ENCODE data around the gene RAB3GAP2.
"Not testable (repeated sequence)": the region's sequence is repeated elsewhere in the genome, so short reads cannot be mapped to it uniquely, and the experiment has no call there.

Gene RAB3GAP2

GRCh38 chr1:220233927-220234326, 38.3 kb downstream of the RAB3GAP2 start:
- no peak for DNase-seq

GRCh38 chr1:220229771-220230170, 42.5 kb downstream of the RAB3GAP2 start:
- DNase-seq = no peak

DNA sequence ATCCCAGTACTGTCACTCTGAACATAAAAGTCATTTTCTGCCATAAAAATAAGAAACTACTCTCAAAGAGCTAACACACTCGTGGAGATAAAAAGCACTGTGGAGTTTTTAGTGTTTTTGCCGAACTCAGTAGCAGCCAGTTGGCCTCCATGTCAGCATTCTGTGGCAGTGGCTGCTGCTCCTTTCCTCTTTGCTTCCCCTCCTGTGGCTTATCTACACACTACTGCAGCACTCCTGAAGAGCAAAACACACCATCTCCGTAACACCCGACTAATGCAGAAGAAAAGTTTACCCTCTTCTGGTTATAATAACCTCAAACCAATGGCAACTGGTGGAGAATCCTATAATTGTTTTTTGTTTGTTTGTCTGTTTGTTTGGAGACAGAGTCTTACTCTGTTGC, 44.9 kb downstream of the RAB3GAP2 start:
- DNase-seq = no peak

GRCh38 chr1:220226752-220227151, 45.5 kb downstream of the RAB3GAP2 start:
- no peak for DNase-seq

- DNase-seq = no peak
Measured at GRCh38 chr1:220225957-220226356, 46.3 kb downstream of the RAB3GAP2 start.

DNA sequence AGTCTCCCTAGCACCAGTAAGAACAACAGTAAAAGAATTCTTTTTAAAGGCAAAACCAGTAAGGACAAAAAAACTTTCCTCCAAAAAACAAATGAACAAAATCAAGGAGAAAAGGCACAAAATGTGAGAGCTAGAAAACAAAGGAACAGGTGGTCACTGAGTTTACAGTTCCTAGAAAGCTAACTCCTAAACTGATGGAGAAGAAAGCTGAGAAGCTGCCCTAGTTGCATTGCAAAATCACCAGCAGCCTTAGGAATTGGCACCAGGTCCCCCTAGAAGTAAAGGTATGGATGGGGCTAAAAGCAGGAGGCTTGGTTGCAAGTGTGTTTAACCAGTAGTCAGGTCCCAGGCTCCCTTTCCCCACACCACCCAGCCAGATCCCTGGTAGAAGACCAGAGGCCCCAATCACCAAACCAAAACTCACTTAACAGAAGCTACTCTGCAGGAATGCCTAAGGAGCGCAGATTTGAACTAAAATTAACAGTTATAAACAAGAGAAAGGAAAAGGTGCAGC, 47.6 kb downstream of the RAB3GAP2 start:
- no peak for DNase-seq

DNA sequence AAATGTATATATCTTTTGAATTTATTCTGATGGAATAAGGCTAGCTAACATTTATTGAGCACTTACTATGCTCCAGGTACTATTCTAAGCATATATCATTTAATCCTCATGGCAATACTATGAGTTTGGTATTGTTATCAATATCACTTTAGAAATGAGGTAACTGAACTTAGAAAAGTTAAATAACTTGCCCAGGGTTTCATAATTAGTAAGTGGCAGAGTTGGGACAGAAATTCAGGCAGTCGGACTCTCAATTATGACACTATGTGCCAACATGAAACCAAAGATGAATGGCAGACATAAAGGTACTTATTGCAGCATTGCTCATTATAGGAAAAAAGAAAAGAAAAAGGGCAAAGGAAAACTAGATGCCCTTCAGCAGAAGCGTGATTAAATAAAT, 48.2 kb downstream of the RAB3GAP2 start:
- DNase-seq = no peak

DNA sequence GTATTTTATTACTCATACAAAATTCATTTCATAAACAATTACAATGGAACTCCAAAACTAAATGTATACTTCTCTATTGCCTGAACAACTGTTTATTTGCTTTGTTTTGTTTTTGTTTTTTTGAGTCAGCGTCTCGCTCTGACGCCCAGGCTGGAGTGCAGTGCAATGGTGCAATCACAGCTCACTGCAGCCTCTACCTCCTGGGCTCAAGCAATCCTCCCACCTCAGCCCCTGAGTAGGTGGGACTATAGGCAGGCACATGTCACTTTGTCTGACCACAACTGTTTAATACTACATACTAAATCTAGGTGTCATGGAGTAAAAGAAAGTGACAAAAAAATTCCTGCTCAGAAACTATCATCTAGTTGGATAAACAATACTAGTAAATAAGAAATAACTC, 49.3 kb downstream of the RAB3GAP2 start:
- no peak for DNase-seq

GRCh38 chr1:220221670-220222069, 50.6 kb downstream of the RAB3GAP2 start:
- DNase-seq = no peak

DNA sequence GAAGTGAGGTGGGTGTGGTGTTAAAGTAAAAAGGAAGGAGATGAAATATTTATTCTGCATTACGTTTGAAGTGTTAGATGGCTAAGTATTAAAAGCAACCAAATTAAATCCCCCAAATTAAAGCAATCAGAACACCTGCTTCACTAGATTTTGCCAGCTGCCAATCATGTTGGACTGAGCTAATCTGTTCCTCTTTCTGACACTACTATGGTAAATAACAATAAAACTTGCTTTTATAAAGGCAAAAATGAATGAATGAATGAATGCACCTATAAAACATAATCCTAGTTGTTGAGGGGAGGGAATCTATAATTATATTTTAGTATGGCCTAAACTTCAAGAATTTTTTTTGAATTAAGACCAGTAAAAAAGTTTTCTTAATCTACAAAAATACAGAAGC, 51.0 kb downstream of the RAB3GAP2 start:
- DNase-seq = no peak

DNA sequence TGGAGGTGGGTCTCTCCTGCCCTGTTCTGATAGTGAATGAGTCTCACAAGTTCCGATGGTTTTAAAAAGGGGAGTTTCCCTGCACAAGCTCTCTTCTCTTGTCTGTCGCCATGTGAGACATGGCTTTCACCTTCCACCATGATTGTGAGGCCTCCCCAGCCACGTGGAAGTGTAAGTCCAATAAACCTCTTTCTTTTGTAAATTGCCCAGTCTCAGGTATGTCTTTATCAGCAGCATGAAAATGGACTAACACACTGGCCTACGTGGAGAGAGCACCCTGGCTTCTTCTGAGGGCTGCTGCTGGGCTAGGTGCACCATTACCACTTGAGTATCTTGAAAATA, 51.6 kb downstream of the RAB3GAP2 start:
- DNase-seq = not testable (repeated sequence)

DNA sequence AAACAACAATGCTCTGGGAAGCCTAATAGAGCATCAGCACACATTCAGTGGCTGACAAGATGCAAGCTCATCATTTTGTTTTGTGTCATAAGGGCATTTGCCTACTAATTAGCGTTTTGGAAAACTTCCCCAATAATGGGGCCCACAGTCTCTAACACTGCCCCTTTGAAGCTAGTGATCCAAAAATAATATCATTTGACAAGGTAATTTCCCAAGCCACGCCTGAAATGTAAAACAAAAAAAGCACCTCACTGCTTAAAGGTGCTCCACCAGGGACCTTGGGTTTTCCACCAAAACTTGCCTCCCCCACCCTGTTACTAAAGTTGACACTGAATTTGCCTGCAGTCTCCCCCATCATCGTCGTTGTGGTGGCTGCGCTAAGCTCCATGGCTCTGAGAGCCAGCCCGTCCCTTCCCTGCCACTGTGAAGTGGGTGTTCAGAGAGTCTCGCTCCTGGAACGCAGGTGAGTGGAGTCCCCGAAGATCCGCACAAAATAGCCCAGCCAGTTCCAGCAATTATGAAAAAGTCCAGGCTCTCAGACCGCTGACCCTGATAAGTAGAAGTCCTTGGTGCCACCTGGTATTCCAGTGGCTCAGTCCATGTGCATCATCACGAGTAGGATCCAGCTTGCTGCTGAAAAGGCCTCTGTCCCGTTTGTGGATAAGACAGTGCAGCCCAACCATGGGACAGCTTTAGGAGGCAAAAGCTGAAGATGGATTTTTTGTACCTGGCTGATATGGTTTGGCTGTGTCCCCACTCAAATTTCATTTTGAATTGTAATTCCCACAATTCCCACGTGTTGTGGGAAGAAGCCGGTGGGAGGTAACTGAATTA, 52.2 kb downstream of the RAB3GAP2 start:
- peak; percentile 2 for DNase-seq

GRCh38 chr1:220219136-220219442, 53.2 kb downstream of the RAB3GAP2 start:
- DNase-seq = no peak

DNA sequence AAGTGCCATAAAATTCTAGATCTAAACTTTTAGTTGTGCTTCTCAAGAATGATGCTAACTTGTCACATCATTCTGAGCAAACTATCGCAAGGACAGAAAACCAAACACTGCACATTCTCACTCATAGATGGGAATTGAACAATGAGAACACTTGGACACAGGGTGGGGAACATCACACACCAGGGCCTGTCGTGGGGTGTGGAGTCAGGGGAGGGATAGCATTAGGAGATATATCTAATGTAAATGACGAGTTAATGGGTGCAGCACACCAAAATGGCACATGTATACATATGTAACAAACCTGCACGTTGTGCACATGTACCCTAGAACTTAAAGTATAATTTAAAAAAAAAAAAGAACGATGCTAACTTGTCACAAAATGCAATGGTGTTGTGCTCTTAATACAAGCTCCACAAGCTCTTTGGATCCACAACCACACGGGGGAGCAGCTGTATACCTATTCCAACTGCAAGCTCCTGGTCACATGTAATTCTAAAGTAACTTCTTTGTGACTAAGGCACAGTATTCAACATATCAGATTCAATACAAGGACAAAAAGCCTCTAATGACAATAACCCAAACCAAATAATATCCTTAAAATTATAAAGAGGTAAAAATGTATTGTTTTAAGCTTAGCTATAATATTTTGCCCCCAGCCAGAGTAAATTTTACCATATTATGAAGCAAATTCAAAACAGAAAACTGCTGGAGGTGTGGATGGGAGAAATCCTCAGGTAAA, 53.7 kb downstream of the RAB3GAP2 start:
- peak; percentile 35 for DNase-seq

GRCh38 chr1:220217383-220217988, 54.8 kb downstream of the RAB3GAP2 start:
- peak; percentile 17 for DNase-seq

GRCh38 chr1:220213382-220213983, 58.8 kb downstream of the RAB3GAP2 start:
- DNase-seq = no peak

DNA sequence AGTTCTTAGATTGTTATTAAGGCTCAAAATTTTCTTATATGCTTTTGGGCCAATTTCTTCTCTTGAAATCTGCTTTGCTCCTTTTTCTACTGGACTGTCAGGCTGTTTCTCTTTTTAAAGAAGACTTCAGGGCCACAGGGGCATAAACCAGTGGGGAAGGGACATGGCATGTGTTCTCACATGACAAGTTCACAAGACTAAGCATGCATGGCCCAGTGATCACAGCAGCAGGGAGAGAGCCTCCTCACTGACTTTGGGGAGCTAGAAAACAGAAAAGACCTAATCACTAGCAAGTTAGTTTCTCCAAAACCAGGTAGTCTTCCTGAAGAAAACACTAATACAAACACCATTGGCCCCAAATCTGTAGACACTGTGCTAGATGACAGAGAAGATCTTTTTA, 64.8 kb downstream of the RAB3GAP2 start:
- no peak for DNase-seq

DNA sequence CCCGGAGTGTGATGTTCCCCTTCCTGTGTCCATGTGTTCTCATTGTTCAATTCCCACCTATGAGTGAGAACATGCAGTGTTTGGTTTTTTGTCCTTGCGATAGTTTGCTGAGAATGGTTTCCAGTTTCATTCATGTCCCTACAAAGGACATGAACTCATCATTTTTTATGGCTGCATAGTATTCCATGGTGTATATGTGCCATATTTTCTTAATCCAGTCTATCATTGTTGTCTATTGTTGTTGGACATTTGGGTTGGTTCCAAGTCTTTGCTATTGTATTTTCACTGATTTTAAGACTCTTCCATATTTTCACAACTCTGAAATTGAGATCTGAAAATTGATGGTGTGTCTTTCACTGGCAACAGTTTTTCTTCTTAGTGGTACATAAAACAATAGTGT, 67.5 kb downstream of the RAB3GAP2 start:
- not testable (repeated sequence) for DNase-seq

DNA sequence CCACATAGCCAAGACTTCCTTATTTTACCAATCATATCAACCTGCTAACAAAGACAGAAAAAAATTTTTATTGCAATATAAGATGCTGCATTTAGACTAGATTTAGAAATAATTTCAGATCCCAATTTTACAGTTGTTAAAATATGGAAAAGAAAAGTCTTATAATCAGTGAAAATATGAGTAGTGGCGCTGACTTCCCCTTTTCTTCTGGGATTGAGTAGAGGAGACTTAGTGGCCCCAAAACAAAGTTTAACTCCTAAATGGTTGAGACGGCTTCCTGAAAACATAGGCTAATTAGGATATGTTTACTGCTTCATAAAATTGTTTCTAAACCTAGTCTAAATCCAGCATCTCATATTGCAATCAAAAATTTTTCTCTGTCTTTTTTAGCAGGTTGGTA, 68.4 kb downstream of the RAB3GAP2 start:
- DNase-seq = no peak

DNA sequence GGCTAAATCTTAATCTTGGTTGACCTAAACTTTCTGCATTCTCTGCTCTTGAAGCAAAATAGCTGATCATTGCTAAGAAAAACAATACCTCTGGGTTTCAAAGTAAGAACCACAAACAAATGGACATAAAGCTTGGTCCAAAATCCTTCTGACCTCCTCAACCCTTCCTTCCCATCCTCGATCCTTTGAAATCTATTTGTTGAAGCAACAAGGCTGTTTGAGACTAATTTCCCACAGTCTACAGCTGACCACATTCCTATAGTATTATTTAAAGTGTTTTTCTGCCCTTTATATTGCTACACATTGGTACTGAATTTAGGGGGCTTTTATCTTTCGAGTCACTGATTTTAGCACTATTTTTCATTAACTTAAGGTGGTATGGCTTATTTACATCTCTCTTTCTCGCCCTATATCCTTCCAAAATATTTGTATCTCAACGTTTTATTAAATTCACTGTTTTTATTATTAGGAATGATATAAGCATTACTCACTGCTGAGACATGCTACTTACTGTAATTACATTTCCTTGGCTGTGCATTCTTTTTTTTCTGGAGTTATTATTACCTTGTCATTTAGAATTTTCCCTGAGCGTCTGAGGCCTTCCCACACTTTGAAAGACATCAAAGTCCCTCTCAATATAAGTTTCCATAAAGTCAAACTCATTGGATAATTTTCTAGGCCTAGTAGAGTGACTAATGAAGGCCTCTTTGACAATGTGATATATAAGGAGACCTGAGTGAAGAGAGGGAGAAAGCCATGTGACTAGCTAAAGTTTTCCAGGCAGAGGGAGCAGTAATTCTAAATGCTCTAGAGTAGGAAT, 73.9 kb downstream of the RAB3GAP2 start:
- no peak for DNase-seq

DNA sequence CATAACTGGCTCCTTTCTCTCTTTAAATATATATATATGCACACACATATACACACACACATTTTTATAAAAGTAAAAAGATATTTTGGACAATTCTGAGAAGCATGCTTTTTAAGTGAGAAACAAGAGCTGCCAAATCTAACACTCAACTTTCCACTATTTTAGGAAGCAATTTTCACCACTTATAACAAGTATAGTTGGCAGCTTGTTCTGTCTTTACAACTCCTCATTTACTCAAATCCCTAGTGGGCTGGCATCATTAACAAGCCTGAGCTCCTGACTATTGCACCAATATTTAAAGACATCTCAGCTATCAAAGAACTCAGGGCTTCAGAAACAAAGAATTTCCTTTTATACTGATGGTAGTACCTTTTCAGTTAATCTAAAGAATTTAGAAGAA, 76.6 kb downstream of the RAB3GAP2 start:
- DNase-seq = no peak

DNA sequence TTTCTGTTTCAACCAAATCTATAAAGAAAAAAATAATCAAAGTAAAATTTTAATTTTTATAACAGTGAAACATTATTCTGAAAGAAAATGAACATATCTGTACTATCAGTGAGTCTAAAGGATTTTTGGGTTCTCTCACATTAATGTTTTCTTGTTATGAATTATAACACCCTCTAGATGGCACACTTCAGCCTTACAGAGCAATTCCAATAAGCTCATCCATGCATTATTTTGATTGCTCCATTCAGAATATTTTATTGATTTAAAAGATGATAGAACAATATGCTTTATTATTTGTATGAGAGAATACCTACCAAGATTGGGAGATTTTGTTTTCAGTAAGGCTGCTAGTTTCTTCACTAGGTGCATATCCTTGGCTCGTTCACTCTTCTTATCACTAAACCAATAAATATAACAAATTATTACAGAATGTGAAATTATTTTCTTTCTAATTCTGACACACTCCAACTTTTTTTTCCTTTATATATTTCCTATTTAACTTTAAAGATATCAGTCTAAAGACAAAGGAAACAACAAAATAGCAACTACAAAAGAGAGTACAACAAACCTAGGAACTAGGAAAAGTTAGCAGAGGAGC, 82.4 kb downstream of the RAB3GAP2 start:
- peak; percentile 11 for DNase-seq
